ENCODE data around the gene NOXA1. TPM values are rescaled to one million over a fixed set of nuclear protein-coding genes. Genes with fewer than 3 reads are reported as not detected.

The NOXA1 gene
- total and polyA plus RNA-seq, 4 donors = 1.3 to 3.6 (median 2.4) TPM

GRCh38 chr9:137379761-137380161, 43.4 kb upstream of the NOXA1 start:
- Histone ChIP-seq H3K9me3 (ENCODE audit: control insufficient read depth in 4 of 4, low read length in 3 of 4) (no peaks in the 10 kb centered on the region), H3K27ac (ENCODE audit: low read depth in 1 of 2, low read length in 2 of 2) (no peak overlapping the region), H3K9ac (ENCODE audit: low read depth in 1 of 2, low read length in 2 of 2) (no peak overlapping the region), H3K27me3 (ENCODE audit: control insufficient read depth in 4 of 4, insufficient read depth in 4 of 4, low read length in 3 of 4) (no peaks in the 10 kb centered on the region), H3K36me3 (ENCODE audit: control insufficient read depth in 4 of 4, insufficient read depth in 3 of 4, low read depth in 1 of 4, low read length in 3 of 4) (no peaks in the 10 kb centered on the region), H3K4me1 (ENCODE audit: control insufficient read depth in 4 of 4, insufficient read depth in 4 of 4, low read length in 3 of 4) (no peaks in the 10 kb centered on the region), H3K4me3 (ENCODE audit: low read depth in 1 of 3, low read length in 3 of 3) (no peak overlapping the region)
- 95% methylated on average over 12 of the region's 12 CpGs for WGBS
- DNase-seq (ENCODE audit: low spot score) = no peak
- TF ChIP-seq, protein P1, sequence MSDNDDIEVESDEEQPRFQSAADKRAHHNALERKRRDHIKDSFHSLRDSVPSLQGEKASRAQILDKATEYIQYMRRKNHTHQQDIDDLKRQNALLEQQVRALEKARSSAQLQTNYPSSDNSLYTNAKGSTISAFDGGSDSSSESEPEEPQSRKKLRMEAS (IDR thresholded peaks at IDR 0.05) = no peak
- TF ChIP-seq HNF4A (conservative IDR thresholded peaks at IDR 0.05) (no peak), GABPA (IDR thresholded peaks at IDR 0.05 in 1 of 2, conservative IDR thresholded peaks at IDR 0.05 in 1 of 2) (no peak), YY1 (IDR thresholded peaks at IDR 0.05) (no peak), FOXA2 (IDR thresholded peaks at IDR 0.05) (no peak), HNF4G (IDR thresholded peaks at IDR 0.05) (no peak), EGR1 (IDR thresholded peaks at IDR 0.05; ENCODE audit: low read depth in 2 of 2) (no peak), SP1 (IDR thresholded peaks at IDR 0.05) (no peak), ZBTB33 (IDR thresholded peaks at IDR 0.05) (no peak), RXRA (IDR thresholded peaks at IDR 0.05) (no peak), JUND (IDR thresholded peaks at IDR 0.05) (no peak)
- TF ChIP-seq, protein P2, sequence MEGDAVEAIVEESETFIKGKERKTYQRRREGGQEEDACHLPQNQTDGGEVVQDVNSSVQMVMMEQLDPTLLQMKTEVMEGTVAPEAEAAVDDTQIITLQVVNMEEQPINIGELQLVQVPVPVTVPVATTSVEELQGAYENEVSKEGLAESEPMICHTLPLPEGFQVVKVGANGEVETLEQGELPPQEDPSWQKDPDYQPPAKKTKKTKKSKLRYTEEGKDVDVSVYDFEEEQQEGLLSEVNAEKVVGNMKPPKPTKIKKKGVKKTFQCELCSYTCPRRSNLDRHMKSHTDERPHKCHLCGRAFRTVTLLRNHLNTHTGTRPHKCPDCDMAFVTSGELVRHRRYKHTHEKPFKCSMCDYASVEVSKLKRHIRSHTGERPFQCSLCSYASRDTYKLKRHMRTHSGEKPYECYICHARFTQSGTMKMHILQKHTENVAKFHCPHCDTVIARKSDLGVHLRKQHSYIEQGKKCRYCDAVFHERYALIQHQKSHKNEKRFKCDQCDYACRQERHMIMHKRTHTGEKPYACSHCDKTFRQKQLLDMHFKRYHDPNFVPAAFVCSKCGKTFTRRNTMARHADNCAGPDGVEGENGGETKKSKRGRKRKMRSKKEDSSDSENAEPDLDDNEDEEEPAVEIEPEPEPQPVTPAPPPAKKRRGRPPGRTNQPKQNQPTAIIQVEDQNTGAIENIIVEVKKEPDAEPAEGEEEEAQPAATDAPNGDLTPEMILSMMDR (IDR thresholded peaks at IDR 0.05; ENCODE audit: low read depth, low read length, missing input control) = no peak
- TF ChIP-seq, protein P3, sequence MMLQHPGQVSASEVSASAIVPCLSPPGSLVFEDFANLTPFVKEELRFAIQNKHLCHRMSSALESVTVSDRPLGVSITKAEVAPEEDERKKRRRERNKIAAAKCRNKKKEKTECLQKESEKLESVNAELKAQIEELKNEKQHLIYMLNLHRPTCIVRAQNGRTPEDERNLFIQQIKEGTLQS (IDR thresholded peaks at IDR 0.05) = no peak
- TF ChIP-seq, protein P4, sequence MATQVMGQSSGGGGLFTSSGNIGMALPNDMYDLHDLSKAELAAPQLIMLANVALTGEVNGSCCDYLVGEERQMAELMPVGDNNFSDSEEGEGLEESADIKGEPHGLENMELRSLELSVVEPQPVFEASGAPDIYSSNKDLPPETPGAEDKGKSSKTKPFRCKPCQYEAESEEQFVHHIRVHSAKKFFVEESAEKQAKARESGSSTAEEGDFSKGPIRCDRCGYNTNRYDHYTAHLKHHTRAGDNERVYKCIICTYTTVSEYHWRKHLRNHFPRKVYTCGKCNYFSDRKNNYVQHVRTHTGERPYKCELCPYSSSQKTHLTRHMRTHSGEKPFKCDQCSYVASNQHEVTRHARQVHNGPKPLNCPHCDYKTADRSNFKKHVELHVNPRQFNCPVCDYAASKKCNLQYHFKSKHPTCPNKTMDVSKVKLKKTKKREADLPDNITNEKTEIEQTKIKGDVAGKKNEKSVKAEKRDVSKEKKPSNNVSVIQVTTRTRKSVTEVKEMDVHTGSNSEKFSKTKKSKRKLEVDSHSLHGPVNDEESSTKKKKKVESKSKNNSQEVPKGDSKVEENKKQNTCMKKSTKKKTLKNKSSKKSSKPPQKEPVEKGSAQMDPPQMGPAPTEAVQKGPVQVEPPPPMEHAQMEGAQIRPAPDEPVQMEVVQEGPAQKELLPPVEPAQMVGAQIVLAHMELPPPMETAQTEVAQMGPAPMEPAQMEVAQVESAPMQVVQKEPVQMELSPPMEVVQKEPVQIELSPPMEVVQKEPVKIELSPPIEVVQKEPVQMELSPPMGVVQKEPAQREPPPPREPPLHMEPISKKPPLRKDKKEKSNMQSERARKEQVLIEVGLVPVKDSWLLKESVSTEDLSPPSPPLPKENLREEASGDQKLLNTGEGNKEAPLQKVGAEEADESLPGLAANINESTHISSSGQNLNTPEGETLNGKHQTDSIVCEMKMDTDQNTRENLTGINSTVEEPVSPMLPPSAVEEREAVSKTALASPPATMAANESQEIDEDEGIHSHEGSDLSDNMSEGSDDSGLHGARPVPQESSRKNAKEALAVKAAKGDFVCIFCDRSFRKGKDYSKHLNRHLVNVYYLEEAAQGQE (IDR thresholded peaks at IDR 0.05) = no peak

DNA sequence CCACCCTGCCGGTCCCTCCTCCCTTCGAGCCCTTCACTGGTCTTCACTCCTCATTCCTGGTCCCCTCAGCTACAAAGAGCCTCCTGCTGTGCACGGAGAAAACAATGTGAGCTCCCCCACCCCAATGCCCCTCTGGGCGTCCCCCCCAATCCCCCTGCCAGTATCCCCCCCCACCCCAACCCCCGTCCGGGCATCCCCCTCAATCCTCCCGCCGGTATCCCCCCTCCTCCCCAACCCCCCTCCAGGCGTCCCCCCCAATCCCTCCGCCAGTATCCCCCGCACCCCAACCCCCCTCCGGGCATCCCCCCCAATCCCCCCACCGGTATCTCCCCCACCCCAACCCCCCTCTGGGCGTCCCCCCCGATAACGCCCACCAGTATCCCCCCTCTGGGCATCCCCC, 43.0 kb upstream of the NOXA1 start:
- H3K4me3 ChIP-seq (ENCODE audit: low read depth in 1 of 3, low read length in 3 of 3) = no peak overlapping the region
- DNase-seq (ENCODE audit: low spot score) = no peak
- H3K9ac ChIP-seq (ENCODE audit: low read depth in 1 of 2, low read length in 2 of 2) = no peak overlapping the region
- H3K9me3 ChIP-seq (ENCODE audit: control insufficient read depth in 4 of 4, low read length in 3 of 4) = no peaks in the 10 kb centered on the region
- WGBS = 82% methylated on average over 16 of the region's 16 CpGs
- no peaks in the 10 kb centered on the region for H3K4me1 ChIP-seq (ENCODE audit: control insufficient read depth in 4 of 4, insufficient read depth in 4 of 4, low read length in 3 of 4)
- no peaks in the 10 kb centered on the region for H3K27me3 ChIP-seq (ENCODE audit: control insufficient read depth in 4 of 4, insufficient read depth in 4 of 4, low read length in 3 of 4)
- no peak overlapping the region for H3K27ac ChIP-seq (ENCODE audit: low read depth in 1 of 2, low read length in 2 of 2)
- H3K36me3 ChIP-seq (ENCODE audit: control insufficient read depth in 4 of 4, insufficient read depth in 3 of 4, low read depth in 1 of 4, low read length in 3 of 4) = no peaks in the 10 kb centered on the region
- TF ChIP-seq, protein P1 (IDR thresholded peaks at IDR 0.05) = no peak
- TF ChIP-seq FOXA1 (IDR thresholded peaks at IDR 0.05) (no peak), RXRA (IDR thresholded peaks at IDR 0.05) (no peak), JUND (IDR thresholded peaks at IDR 0.05) (no peak), SP1 (IDR thresholded peaks at IDR 0.05) (no peak), RAD21 (IDR thresholded peaks at IDR 0.05) (no peak), NR2F2 (IDR thresholded peaks at IDR 0.05) (no peak), HNF4A (conservative IDR thresholded peaks at IDR 0.05) (no peak), ZBTB33 (IDR thresholded peaks at IDR 0.05) (no peak), HNF4G (IDR thresholded peaks at IDR 0.05) (no peak), TAF1 (conservative IDR thresholded peaks at IDR 0.05) (no peak)
- TF ChIP-seq, protein P3 (IDR thresholded peaks at IDR 0.05) = no peak
- TF ChIP-seq, protein P4 (IDR thresholded peaks at IDR 0.05) = no peak

Data from liver (tissue), 9 donors.